Stimulated activated CD4-positive, alpha-beta T cell treated with anti-CD3 and anti-CD28 coated beads, Interleukin-2, amount 100 ng/mL, for 24 hours (primary cell): ENCODE data around the gene CDC42EP1.
"Not testable (repeated sequence)": the region's sequence is repeated elsewhere in the genome, so short reads cannot be mapped to it uniquely, and the experiment has no call there.

Source experiments
- DNase-seq, 2 donors: peaks; one replicate each; pipeline ENCODE4 v3.0.0-alpha.2; 2020

Gene CDC42EP1

GRCh38 chr22:37559901-37560607, at the start of gene CDC42EP1:
Gene CDC42EP1 (plus strand): TSS chr22:37560480. CDS start chr22:37566350, 5,870 bp downstream.
- no peak for DNase-seq

GRCh38 chr22:37511395-37512104, 48.7 kb upstream of the CDC42EP1 start:
- DNase-seq = no peak

GRCh38 chr22:37514526-37515051, 45.7 kb upstream of the CDC42EP1 start:
- no peak for DNase-seq

GRCh38 chr22:37515901-37516300, 44.4 kb upstream of the CDC42EP1 start:
- DNase-seq = no peak

DNA sequence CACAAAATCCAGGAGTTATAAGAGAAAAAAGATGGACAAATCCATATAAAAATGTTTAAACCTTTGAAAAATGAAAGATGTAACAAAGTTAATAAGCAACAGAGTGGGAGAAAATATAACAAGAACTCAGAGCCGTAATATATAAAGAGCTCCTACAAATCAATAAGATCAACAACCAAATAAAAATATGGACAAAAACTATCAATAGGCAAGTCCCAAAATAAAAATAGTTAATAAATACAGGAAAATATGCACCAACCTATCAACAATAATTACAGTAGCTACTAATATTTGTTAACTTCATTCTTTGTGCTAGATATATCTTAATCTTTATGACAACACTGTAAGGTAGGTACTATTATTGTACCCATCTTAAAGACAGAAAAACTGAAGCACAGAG, 43.8 kb upstream of the CDC42EP1 start:
- no peak for DNase-seq

- DNase-seq = no peak
Measured at GRCh38 chr22:37517826-37518450, 42.3 kb upstream of the CDC42EP1 start.

DNA sequence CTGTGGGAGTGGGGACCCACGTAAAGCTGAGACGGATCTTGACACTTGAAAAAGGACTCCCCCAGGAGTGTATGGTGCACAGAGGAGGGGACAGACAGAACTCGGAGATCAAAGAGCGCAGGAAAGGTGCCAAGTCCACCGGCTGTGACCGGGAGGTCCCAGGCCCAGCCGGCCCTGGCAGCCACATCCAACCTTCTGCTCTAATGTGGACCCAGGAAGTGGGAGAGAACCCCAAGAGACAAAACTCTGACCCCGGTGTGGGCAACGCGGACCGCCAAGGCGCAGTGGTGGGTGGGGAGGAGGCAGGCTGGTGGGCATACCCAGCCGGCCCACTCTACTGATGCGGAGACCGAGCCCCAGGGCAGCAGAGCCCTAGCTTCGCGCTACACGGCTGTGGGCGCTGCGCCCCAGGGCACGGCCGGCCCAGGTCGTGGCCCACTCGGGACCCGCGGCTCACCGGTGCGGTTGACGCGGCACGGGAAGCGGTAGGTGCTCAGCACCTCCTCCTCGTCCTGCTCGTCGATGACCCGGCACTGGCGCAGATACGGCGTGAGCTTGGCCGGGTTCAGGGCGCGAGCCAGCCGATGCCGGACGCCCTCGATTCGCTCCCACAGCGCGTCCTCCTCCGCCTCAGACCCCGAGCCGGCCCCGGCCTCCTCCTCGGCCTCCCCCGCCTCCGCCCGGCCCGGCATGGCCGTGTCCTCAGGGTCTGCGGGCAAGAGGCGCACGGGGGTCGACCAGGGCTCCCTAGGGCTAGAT, 41.6 kb upstream of the CDC42EP1 start:
- DNase-seq = no peak

- peak in 1 of 2 donors; percentile 18 for DNase-seq
Measured at GRCh38 chr22:37519268-37520195, 40.7 kb upstream of the CDC42EP1 start, which contains the start of gene CARD10. Gene CARD10 (minus strand): TSS chr22:37519415. CDS start chr22:37519200, 215 bp downstream.

DNA sequence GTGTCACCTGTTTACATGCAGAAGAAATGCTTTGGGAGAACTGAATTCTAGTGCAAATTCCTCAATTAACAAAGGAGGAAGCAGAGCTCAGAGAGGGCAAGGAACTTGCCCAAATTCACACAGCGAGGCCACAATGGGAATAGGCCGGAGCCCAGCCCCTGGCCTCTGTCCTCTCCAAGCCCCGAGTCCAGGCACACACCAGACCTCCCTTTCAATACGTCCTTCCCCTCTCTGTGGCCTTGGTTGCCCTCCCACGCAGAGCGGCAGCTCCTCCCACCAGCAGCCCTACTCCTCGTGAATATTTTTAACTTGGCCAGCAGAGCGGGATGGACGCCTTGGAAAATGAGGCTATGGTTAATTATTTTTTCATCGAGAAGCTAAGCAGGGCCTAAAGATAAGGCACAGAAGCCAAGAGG, 39.5 kb upstream of the CDC42EP1 start:
- no peak for DNase-seq

DNA sequence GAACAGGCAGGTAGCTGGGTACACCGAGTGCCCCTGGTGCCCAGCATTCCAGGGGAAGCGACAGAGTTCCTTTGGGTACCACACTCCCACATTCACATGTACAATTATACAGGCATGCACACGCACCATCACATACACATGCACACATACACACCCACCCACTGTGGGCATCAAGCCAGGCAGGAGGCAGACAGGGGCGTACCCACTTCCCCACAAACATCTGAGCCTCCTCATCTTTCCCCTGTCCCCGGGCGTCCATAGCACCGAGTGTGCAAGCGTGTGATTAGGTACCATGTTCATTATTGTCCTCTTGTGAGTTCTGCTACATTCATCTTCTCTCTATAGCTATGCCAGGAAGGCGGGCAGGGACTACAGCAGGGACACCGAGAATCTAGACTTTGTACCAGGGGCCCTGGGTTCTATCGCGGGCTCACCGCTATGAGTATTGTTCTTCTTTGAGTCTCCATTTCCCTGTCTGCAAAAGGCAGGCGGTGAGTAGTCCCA, 39.0 kb upstream of the CDC42EP1 start:
- no peak for DNase-seq

GRCh38 chr22:37522482-37522881, 37.8 kb upstream of the CDC42EP1 start:
- DNase-seq = no peak

GRCh38 chr22:37525073-37525745, 35.1 kb upstream of the CDC42EP1 start:
- no peak for DNase-seq

DNA sequence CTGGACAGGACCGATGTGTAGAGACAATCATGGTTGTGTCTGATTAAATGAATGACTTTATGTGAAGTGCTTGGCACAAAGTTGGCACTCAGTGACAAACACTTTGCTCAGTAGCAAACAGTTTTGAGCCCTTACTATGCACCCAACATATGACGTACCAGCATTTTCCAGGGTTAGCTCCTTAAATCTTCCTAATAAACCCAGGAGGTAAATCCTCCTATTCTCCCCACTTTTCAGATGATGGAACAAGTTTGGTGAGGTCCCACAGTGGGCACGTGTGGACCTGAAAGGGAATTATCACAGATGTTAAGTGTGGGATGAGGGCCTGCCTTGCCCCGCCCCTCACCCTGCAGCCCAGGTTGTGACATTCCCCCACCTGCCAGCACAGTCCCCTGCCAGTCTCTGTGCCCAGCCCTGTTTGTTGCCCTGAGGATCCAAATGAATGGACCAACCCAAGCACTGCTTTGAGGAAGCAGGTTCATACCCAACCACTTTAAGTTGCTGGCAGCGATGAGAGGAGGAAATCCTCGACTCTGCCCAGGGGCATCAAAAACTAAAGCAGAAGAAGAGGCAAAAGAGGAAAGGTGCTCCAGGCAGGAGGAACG, 34.4 kb upstream of the CDC42EP1 start:
- no peak for DNase-seq

DNA sequence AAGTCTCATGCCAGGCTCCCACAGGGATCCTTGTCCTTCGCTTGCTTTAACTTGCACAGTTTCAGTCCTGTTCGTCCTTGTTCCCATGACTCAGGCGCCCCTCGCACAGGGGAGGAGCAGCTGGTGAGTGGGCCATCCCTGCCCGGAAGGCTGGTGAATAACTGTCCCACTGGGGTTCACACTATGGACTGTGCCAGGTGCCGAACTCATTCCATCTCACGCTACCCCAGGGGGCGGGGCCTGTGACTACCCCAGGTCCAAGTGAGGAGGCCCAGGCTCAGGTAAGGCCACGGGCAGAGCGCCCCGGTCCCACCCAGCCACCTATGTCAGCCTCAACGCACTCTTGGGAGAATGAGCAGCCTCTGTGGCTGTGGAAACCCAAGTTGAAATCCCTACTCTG, 33.9 kb upstream of the CDC42EP1 start:
- DNase-seq = no peak

GRCh38 chr22:37527081-37527752, 33.1 kb upstream of the CDC42EP1 start:
- DNase-seq = not testable (repeated sequence)

- DNase-seq = not testable (repeated sequence)
Measured at GRCh38 chr22:37527952-37528351, 32.3 kb upstream of the CDC42EP1 start.

GRCh38 chr22:37529652-37530345, 30.5 kb upstream of the CDC42EP1 start:
- DNase-seq = no peak

- DNase-seq = no peak
Measured at GRCh38 chr22:37533995-37534394, 26.3 kb upstream of the CDC42EP1 start.

- DNase-seq = no peak
Measured at GRCh38 chr22:37534445-37534844, 25.8 kb upstream of the CDC42EP1 start.
